ENCODE results near the gene SGCD.

Gene SGCD

DNA sequence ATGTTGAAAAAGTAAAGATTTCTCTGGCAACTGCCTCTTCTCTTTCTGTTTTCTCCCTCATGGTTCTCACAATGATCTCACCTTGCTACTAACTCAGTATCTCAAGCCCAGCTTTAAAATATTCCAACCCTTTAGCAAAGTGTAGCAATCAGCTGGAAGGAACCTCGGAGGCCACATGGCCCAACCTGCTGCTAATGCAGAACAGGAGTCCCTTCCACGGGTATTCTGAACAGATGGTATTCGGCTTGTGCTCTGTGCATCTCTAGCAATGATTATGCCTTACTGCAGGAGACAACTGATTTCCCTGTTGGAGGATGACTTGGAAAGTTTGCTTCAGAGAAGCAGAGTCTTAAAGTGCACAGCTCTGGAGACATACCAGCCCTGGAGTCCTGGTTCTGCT lies 371.4 kb downstream of the SGCD start:
- Histone ChIP-seq H3K9me3 (ENCODE audit: control insufficient read depth, insufficient read depth, low read length) (no peaks in the 10 kb centered on the region), H3K4me1 (ENCODE audit: insufficient read depth, low read length) (peaks cover 9% of the 10 kb centered on the region; the same call in 1 of the 2 replicates), H3K36me3 (ENCODE audit: insufficient read depth, low read length) (no peaks in the 10 kb centered on the region), H3K9ac (ENCODE audit: low read depth, low read length) (no peak overlapping the region)

DNA sequence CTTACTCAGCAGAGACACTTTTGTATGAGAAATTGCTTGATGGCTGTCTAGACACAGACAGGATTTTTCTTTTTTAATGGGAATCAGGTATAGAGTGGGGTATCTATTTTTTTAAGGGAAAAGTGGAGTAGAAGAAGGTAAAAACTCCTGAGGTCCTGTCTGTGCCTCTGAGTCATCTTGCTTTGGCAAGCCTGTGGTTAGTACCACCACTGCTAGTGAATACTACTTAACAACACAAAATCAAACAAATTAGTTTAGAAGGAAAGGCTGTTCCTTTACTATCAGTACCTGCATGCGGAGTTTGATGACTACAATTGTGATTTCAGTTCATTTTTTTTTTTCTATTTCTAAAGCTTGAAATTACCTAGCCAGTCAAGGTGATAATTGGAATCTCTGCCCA lies 372.2 kb downstream of the SGCD start:
- Histone ChIP-seq H3K4me1 (ENCODE audit: insufficient read depth, low read length) (peaks cover 2% of the 10 kb centered on the region; the same call in 1 of the 2 replicates), H3K36me3 (ENCODE audit: insufficient read depth, low read length) (no peaks in the 10 kb centered on the region), H3K9ac (ENCODE audit: low read depth, low read length) (no peak overlapping the region), H3K9me3 (ENCODE audit: control insufficient read depth, insufficient read depth, low read length) (no peaks in the 10 kb centered on the region)

DNA sequence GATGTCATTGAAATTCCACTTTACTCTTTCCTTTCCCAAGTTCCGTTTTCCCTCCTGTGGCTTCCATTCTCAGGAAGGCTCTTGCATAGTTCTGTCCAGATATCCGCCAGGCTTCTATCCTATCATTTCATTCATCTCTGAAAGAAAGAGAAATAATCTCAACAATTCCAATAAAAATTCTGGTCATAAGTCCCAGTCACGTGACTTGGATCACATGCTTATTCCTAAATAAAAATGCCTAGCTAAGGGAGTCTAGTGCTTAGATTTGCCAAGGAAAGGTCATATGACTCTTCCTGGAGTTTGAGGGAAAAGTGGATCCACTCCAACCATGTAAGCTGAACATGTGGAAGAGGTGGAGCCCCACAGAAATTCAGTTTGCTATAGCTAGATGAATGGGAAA lies 377.2 kb downstream of the SGCD start:
- H3K9ac ChIP-seq (ENCODE audit: low read depth, low read length), result no peak overlapping the region
- no peaks in the 10 kb centered on the region for H3K36me3 ChIP-seq (ENCODE audit: insufficient read depth, low read length)
- H3K4me1 ChIP-seq (ENCODE audit: insufficient read depth, low read length), result peaks cover 17% of the 10 kb centered on the region
- H3K9me3 ChIP-seq (ENCODE audit: control insufficient read depth, insufficient read depth, low read length), result no peaks in the 10 kb centered on the region

DNA sequence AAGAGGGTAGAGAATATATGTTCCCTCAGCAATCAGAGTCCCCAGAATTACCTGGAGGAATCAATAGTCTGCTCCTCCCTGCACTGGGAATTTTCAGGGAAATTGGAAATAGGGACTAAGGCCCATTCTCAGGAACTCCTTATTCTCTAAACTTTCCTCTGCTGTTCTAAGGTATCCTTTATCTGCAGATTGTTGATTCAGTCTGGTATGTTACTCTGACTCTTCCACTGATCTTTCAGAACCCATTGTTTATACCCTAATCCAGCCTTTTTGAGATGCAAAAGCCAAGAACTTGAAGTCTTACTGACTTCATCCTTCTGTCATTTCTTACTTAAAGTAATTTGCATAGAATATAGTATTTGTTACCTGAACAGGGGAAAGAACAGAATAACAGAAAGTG lies 379.7 kb downstream of the SGCD start:
- Histone ChIP-seq H3K36me3 (ENCODE audit: insufficient read depth, low read length) (no peaks in the 10 kb centered on the region), H3K9me3 (ENCODE audit: control insufficient read depth, insufficient read depth, low read length) (no peaks in the 10 kb centered on the region), H3K9ac (ENCODE audit: low read depth, low read length) (no peak overlapping the region), H3K4me1 (ENCODE audit: insufficient read depth, low read length) (peaks cover 23% of the 10 kb centered on the region)

DNA sequence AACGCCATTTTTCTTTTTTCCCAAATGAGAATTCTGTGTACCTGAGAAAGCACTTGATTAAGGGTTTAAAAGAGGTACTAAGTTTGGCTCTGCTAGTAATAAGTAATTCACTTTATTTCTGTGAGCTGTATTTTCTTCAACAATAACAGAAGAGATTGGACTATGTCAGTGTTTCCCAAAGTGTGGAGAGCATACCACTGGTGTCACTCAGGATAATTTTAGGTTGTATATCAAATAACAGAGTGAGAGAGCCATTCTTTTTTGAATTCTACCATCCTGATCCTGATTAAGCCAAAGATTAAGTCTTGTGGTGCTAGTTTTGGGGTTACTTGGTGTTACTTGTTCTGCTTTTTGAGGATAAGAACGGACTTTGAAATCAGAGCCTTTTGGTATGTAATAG lies 380.8 kb downstream of the SGCD start:
- peaks cover 23% of the 10 kb centered on the region for H3K4me1 ChIP-seq (ENCODE audit: insufficient read depth, low read length)
- H3K36me3 ChIP-seq (ENCODE audit: insufficient read depth, low read length), result no peaks in the 10 kb centered on the region
- no peaks in the 10 kb centered on the region for H3K9me3 ChIP-seq (ENCODE audit: control insufficient read depth, insufficient read depth, low read length)

DNA sequence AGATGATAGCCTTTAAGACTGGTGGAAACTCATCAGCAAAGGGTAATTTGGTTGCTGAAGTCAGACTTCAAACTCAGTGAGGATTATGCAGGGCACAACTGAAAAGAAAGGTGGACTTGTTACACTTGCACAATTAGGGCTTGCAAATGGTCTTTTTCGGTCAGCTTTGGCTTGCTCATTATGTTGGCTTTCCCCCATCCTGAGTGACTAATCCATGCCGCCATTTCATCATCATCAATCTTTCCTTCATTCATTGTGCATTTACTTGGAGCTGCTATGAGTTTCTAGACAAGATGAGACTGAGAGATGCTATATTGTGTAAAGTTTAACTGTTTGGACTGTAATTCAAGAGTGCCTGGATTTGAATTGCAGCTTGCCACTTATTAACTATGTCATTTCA lies 388.3 kb downstream of the SGCD start:
- Histone ChIP-seq H3K9ac (ENCODE audit: low read depth, low read length) (no peak overlapping the region), H3K4me1 (ENCODE audit: insufficient read depth, low read length) (peaks cover 37% of the 10 kb centered on the region), H3K36me3 (ENCODE audit: insufficient read depth, low read length) (no peaks in the 10 kb centered on the region), H3K9me3 (ENCODE audit: control insufficient read depth, insufficient read depth, low read length) (no peaks in the 10 kb centered on the region)

More for the DNA sequence above, 380.8 kb downstream of the SGCD start:
- no peak overlapping the region for H3K9ac ChIP-seq (ENCODE audit: low read depth, low read length)

DNA sequence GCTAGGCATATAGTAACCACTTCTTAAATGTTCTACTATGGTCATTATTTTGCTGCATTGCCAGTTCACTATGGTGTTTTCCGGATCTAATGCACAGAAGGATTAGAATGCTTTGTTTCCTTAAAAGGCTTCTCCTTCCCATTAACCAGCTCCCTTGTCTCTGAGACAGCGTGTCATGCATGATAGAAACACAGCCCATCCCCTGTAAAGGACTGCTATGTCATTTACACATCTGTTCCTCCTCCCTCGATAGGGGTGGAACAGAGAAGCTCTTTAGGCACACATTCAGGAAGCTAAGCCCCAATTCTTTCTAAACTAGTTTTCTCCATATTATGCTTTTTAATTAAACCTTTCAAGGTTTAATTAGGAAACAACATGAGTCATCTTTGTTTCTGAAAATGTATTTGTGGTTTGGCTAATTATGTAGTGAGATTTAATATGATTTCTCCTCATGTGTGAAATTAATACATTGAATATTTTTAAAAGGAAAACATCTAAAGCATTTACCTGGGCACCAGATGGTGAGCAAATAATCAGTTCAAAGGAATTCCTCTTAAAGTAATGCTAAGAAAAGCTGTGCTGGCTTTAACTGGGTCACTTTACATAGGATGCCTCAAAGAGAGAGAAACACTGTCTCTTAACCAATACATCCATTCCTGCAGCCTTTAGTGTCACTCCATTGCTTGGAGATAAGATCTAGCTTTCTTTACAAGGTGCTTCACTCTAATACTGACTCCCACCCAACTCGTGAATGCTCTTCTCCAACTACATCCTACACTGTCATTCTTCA lies 389.8 kb downstream of the SGCD start:
- Histone ChIP-seq H3K4me1 (ENCODE audit: insufficient read depth, low read length) (peaks cover 37% of the 10 kb centered on the region), H3K9ac (ENCODE audit: low read depth, low read length) (no peak overlapping the region), H3K36me3 (ENCODE audit: insufficient read depth, low read length) (no peaks in the 10 kb centered on the region), H3K9me3 (ENCODE audit: control insufficient read depth, insufficient read depth, low read length) (no peaks in the 10 kb centered on the region)

DNA sequence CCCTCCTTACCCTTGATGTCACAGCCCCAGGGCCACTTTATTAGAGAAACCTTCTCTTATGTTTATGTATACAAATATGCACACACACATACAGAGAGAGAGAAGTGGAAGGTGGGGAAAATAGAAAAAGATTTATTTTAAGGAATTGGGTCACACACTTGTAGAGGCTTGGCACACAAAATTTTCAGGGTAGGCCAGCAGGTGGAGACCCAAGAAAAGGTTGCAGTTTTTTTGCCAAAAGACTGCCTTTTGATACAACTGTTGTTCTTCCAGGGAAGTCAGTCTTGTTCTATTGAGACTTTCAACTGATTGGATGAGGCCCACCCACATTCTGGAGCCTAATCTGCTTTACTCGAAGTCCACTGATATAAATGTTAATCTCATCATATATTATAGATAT lies 392.0 kb downstream of the SGCD start:
- Histone ChIP-seq H3K4me1 (ENCODE audit: insufficient read depth, low read length) (peaks cover 29% of the 10 kb centered on the region), H3K9me3 (ENCODE audit: control insufficient read depth, insufficient read depth, low read length) (no peaks in the 10 kb centered on the region), H3K9ac (ENCODE audit: low read depth, low read length) (no peak overlapping the region), H3K36me3 (ENCODE audit: insufficient read depth, low read length) (no peaks in the 10 kb centered on the region)

DNA sequence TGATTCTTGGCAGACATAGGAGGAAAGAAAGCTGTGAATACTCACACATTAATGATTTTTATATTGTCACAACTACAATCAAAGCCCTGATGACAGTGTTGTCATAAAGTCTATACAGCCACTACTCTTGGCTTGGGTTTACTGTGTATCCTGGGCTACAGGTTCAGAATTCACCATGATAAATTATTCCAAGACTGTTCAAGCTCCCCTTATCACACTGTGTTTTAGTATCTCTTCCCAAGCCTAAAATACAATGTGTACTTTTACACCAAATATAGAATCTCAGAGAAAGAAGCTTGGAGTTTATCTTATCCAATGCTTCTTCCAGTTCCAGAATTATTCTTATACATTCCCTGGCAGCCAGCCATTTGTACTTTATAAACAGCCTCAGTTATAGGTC lies 395.4 kb downstream of the SGCD start:
- no peaks in the 10 kb centered on the region for H3K9me3 ChIP-seq (ENCODE audit: control insufficient read depth, insufficient read depth, low read length)
- no peak overlapping the region for H3K9ac ChIP-seq (ENCODE audit: low read depth, low read length)
- H3K4me1 ChIP-seq (ENCODE audit: insufficient read depth, low read length), result peaks cover 9% of the 10 kb centered on the region
- H3K36me3 ChIP-seq (ENCODE audit: insufficient read depth, low read length), result no peaks in the 10 kb centered on the region; the same call in 1 of the 2 replicates

DNA sequence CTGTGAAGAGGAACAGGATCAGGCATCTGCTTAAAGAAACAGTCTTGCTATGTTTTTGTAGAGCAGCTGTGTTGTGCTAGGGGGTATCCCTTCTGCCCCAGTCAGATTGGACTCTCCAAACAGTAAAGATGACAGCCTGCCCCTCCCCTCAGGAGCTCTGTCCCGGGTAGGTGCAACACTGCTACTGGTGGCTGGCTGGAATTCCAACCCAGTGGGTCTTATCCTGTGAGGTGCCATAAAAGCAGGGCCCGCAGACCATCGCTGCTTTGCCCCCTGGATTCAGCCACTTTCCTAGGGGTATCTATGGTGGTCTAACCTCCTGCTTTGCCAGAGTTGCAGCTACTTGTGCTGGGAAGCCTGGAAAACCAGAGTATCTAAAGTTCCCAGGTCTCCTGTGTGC lies 408.5 kb downstream of the SGCD start:
- H3K9ac ChIP-seq (ENCODE audit: low read depth, low read length), result no peak overlapping the region
- no peaks in the 10 kb centered on the region for H3K36me3 ChIP-seq (ENCODE audit: insufficient read depth, low read length)
- H3K4me1 ChIP-seq (ENCODE audit: insufficient read depth, low read length), result no peaks in the 10 kb centered on the region
- H3K9me3 ChIP-seq (ENCODE audit: control insufficient read depth, insufficient read depth, low read length), result no peaks in the 10 kb centered on the region; the same call in 1 of the 2 replicates

DNA sequence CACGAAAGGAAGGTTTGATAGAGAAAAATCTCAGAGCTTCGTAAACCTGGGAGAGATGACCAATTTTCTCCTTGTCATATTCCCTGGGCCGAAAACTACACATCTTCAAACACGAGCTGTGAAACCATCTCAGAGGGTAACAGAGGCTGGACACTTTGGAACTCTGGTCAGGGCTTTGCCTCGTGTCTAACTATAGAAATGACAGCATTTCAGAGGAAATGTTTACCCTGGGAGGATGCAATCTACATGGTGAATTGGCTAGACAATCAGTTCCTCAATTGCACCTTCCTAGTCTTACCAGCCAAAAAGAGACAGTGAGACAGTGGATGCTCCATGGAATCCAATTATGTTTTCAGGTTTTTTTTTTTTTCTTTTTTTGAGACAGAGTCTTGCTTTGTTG lies 414.6 kb downstream of the SGCD start:
- H3K9me3 ChIP-seq (ENCODE audit: control insufficient read depth, insufficient read depth, low read length), result no peaks in the 10 kb centered on the region; the same call in 1 of the 2 replicates
- H3K9ac ChIP-seq (ENCODE audit: low read depth, low read length), result no peak overlapping the region
- H3K36me3 ChIP-seq (ENCODE audit: insufficient read depth, low read length), result no peaks in the 10 kb centered on the region
- H3K4me1 ChIP-seq (ENCODE audit: insufficient read depth, low read length), result no peaks in the 10 kb centered on the region

DNA sequence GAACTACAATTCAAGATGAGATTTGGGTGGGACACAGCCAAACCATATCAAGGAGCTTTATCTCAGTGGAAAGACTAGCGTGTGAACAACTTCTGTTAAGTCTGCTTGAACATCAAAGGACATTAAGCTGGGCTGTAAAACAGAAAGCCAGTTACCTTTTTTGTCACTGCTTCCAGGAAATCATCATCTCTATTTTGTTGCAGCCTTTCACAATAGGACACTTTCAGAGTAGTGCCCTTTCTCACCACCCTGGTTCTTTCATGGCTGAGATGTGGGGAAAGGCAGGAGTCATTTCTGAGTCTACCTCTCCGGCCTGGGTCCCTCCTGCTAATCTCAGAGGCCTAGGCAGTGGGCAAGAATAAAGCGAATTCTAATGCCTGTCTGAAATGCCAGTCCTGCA lies 426.9 kb downstream of the SGCD start:
- no peaks in the 10 kb centered on the region for H3K9me3 ChIP-seq (ENCODE audit: control insufficient read depth, insufficient read depth, low read length)
- no peaks in the 10 kb centered on the region for H3K36me3 ChIP-seq (ENCODE audit: insufficient read depth, low read length)
- H3K9ac ChIP-seq (ENCODE audit: low read depth, low read length), result no peak overlapping the region
- H3K4me1 ChIP-seq (ENCODE audit: insufficient read depth, low read length), result no peaks in the 10 kb centered on the region

DNA sequence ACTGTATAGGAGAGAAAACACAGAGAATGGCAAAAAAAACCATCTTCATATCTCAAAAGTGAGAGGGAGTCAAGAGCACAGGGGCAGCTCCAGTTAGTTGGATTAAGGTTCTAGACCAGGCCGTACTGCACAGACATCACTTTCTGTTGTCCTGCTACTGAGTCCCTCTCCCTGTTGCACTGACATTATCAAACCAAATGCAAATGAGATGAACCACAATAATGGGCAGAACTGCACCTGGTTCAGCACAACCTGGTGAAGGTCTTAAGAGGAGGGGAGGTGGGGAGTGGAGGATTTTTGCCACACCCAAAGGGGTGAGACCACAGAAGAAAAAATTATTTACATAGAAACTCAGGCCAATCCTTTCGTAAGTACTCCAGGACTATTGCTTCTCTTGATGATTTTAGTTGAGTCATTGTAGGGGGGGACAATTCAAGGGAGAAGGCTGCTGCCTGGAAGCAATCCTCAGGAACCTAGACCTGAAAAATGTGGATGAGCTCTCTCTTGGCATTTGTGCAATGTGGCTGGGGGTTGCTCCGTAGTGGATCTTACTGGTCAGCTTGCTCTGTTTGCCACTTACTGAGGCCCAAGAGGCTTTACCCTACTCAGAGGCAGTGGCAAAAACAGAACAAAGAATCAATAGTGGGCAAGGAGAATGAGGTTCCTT lies 428.6 kb downstream of the SGCD start:
- no peaks in the 10 kb centered on the region for H3K4me1 ChIP-seq (ENCODE audit: insufficient read depth, low read length)
- H3K9me3 ChIP-seq (ENCODE audit: control insufficient read depth, insufficient read depth, low read length), result no peaks in the 10 kb centered on the region
- no peak overlapping the region for H3K9ac ChIP-seq (ENCODE audit: low read depth, low read length)
- H3K36me3 ChIP-seq (ENCODE audit: insufficient read depth, low read length), result no peaks in the 10 kb centered on the region

DNA sequence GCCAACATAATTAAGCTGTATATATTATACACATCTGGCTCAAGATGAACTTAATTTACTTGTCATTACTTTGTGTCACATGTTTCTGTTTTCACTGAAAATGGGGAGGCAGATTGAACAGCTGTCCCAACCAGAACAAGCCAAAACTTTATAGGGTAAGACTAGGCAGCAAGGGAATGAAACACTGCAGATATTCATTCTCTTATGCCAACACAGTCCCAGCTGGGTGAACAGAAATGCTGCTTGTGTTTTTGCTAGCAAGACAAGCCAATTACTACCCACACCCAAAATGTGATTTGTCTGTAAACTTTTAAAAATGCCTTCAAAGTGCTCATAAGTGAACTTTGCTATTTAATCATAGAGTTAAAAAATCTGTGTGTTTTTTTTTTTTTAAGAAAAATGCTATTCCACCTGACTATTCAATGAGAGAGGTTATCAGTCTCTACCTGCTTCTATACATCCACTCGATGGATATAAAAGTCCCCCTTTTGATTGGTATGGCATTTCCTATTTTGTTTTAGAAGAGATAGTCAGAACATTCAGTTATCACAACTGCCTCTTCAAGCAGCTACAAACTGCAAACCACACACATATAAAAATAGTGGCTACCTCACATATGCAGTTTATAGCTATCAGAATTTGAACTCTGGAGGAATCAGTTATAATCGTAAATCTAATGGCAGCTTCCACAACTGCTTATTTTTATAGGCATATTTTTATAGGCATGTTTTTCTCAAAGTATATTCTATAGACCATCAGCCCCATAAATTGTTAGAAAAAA lies 431.2 kb downstream of the SGCD start:
- H3K9ac ChIP-seq (ENCODE audit: low read depth, low read length), result no peak overlapping the region
- no peaks in the 10 kb centered on the region for H3K4me1 ChIP-seq (ENCODE audit: insufficient read depth, low read length)
- H3K9me3 ChIP-seq (ENCODE audit: control insufficient read depth, insufficient read depth, low read length), result no peaks in the 10 kb centered on the region
- no peaks in the 10 kb centered on the region for H3K36me3 ChIP-seq (ENCODE audit: insufficient read depth, low read length)
